ENCODE results near the gene WDR7. TPM values are rescaled to one million over a fixed set of nuclear protein-coding genes. Genes with fewer than 3 reads are reported as not detected.

The WDR7 gene
- total and polyA plus RNA-seq, 2 of the 4 experiments (the other 2 are of a cell fraction), result 3.7 to 23.3 TPM

- Histone ChIP-seq H2BK20ac (ENCODE audit: low read depth, low read length) (no peak overlapping the region), H3K27ac (ENCODE audit: insufficient read depth, low read length) (no peak overlapping the region), H3K9me3 (ENCODE audit: control insufficient read depth, insufficient read depth, low read length) (no peaks in the 10 kb centered on the region), H3K9me1 (ENCODE audit: insufficient read depth, low read length) (peaks cover 4% of the 10 kb centered on the region), H3K9ac (ENCODE audit: low read depth, low read length) (no peak overlapping the region), H2AK5ac (ENCODE audit: low read depth, low read length) (no peak overlapping the region), H3K23ac (ENCODE audit: low read depth, low read length) (no peak overlapping the region), H2BK120ac (ENCODE audit: low read depth, low read length) (no peak overlapping the region), H3K14ac (replicated peaks; ENCODE audit: low read depth, low read length) (no peak overlapping the region), H4K8ac (ENCODE audit: low read depth in 2 of 2, low read length in 2 of 2) (no peak overlapping the region), H3K4ac (ENCODE audit: low read depth, low read length) (no peak overlapping the region), H3K27me3 (ENCODE audit: control insufficient read depth, insufficient read depth, low read length) (no peaks in the 10 kb centered on the region), H4K20me1 (ENCODE audit: insufficient read depth, low read length) (no peaks in the 10 kb centered on the region), H2AK9ac (replicated peaks; ENCODE audit: low read depth, low read length, poor library complexity) (no peak overlapping the region), H3K79me1 (ENCODE audit: low read depth in 1 of 2, low read length in 2 of 2) (peaks cover 5 to 15% of the 10 kb centered on the region in 2 experiments), H2BK5ac (ENCODE audit: low read depth, low read length, poor library complexity, severe bottlenecking) (no peak overlapping the region), H3K4me1 (ENCODE audit: control insufficient read depth, insufficient read depth, low read length) (peaks cover 3% of the 10 kb centered on the region; the same call in 1 of the 2 replicates), H2AFZ (replicated peaks; ENCODE audit: low read length, poor library complexity) (no peak overlapping the region), H4K5ac (ENCODE audit: low read depth, low read length) (no peak overlapping the region), H2BK15ac (ENCODE audit: low read depth, low read length) (no peak overlapping the region), H3K4me3 (ENCODE audit: insufficient read depth, low read depth, low read length) (no peak overlapping the region), H3K18ac (ENCODE audit: low read depth, low read length) (no peak overlapping the region), H4K91ac (ENCODE audit: insufficient read depth, low read depth, low read length) (no peak overlapping the region), H3K4me2 (ENCODE audit: low read depth, low read length) (no peak overlapping the region), H3K36me3 (ENCODE audit: control insufficient read depth, insufficient read depth, low read length) (no peaks in the 10 kb centered on the region), H3K56ac (ENCODE audit: extremely low read depth, insufficient read depth, low read length) (no peak overlapping the region)
- POLR2A ChIA-PET (ENCODE audit: unreplicated experiment), result no interaction called here
- CTCF ChIA-PET, result interaction anchor here (0.6 kb wide), 2 partner anchors 58 to 1373 kb away, joined by 3 to 4 read pairs; no protein-coding TSS in a partner anchor
- no CpG with 5 or more reads among the region's 3 CpGs for WGBS, 2 experiments (ENCODE audit: extremely low coverage in 2 of 2, insufficient read length in 1 of 2)
- no peak for TF ChIP-seq RCOR1 (IDR thresholded peaks at IDR 0.05; ENCODE audit: insufficient replicate concordance, low read length)
- TF ChIP-seq FOS (IDR thresholded peaks at IDR 0.05; ENCODE audit: low read depth, low read length), result no peak
- no peak for TF ChIP-seq RFX5 (IDR thresholded peaks at IDR 0.05; ENCODE audit: low read depth, low read length)
- intact Hi-C loops (cut with micrococcal nuclease) (no loop called here), in situ Hi-C loops (cut with MboI; ENCODE audit: low sequenced_read_pairs) (no loop called here), dilution Hi-C loops (cut with HindIII; ENCODE audit: low sequenced_read_pairs, unreplicated experiment) (no loop called here)
- DNase-seq (no peak), ATAC-seq (ENCODE audit: low read depth) (no peak)
- no TSS peak for BruUV-seq (replicated peaks)
These were observed 2.9 kb upstream of the WDR7 start for GRCh38 chr18:56647951-56648893.
